Measurements from ENCODE around the gene RABL6.
A peak's percentile ranks its signal among the peaks of the same experiment; 100 is the strongest.

RABL6 gene

GRCh38 chr9:136820971-136821825, 13.4 kb downstream of the RABL6 start:
- no peak for DNase-seq (ENCODE audit: low read depth, low spot score)
- TF ChIP-seq YY1 (IDR thresholded peaks at IDR 0.05; ENCODE audit: insufficient read depth, insufficient read length), result no peak
- no peak for TF ChIP-seq ZNF274 (IDR thresholded peaks at IDR 0.05; ENCODE audit: low read depth, low read length)
- TF ChIP-seq SUZ12 (IDR thresholded peaks at IDR 0.05; ENCODE audit: extremely low read depth, insufficient read depth, insufficient read length), result no peak
- H3K36me3 ChIP-seq (ENCODE audit: insufficient read depth, insufficient read length, low read length), result peaks cover 59% of the 10 kb centered on the region

GRCh38 chr9:136821826-136822544, 14.2 kb downstream of the RABL6 start:
- no peak overlapping the region for H3K4me3 ChIP-seq (ENCODE audit: insufficient read length, low read depth)
- H3K4me1 ChIP-seq (ENCODE audit: insufficient read depth, insufficient read length), result peaks cover 20% of the 10 kb centered on the region
- H3K36me3 ChIP-seq (ENCODE audit: insufficient read depth, insufficient read length, low read length), result peaks cover 64% of the 10 kb centered on the region
- no peak for TF ChIP-seq YY1 (IDR thresholded peaks at IDR 0.05; ENCODE audit: insufficient read depth, insufficient read length)
- no peak for TF ChIP-seq ZNF274 (IDR thresholded peaks at IDR 0.05; ENCODE audit: low read depth, low read length)
- no peak for TF ChIP-seq SUZ12 (IDR thresholded peaks at IDR 0.05; ENCODE audit: extremely low read depth, insufficient read depth, insufficient read length)
- no peaks in the 10 kb centered on the region for H3K27me3 ChIP-seq (ENCODE audit: insufficient read depth, insufficient read length)
- no peaks in the 10 kb centered on the region for H3K9me3 ChIP-seq (ENCODE audit: insufficient read depth, low read length)
- H3K9ac ChIP-seq (ENCODE audit: insufficient read length, low read depth), result peak overlapping the region; percentile 21
- DNase-seq (ENCODE audit: low read depth, low spot score), result no peak

More at GRCh38 chr9:136820971-136821825, 13.4 kb downstream of the RABL6 start:
- Histone ChIP-seq H3K9ac (ENCODE audit: insufficient read length, low read depth) (peak overlapping the region; percentile 4), H3K4me1 (ENCODE audit: insufficient read depth, insufficient read length) (peaks cover 17% of the 10 kb centered on the region), H3K27me3 (ENCODE audit: insufficient read depth, insufficient read length) (no peaks in the 10 kb centered on the region), H3K4me3 (ENCODE audit: insufficient read length, low read depth) (no peak overlapping the region), H3K9me3 (ENCODE audit: insufficient read depth, low read length) (no peaks in the 10 kb centered on the region)

GRCh38 chr9:136823136-136824046, 15.6 kb downstream of the RABL6 start:
- Histone ChIP-seq H3K9me3 (ENCODE audit: insufficient read depth, low read length) (no peaks in the 10 kb centered on the region), H3K9ac (ENCODE audit: insufficient read length, low read depth) (peak overlapping the region; percentile 8), H3K27me3 (ENCODE audit: insufficient read depth, insufficient read length) (no peaks in the 10 kb centered on the region), H3K4me3 (ENCODE audit: insufficient read length, low read depth) (no peak overlapping the region), H3K4me1 (ENCODE audit: insufficient read depth, insufficient read length) (peaks cover 23% of the 10 kb centered on the region), H3K36me3 (ENCODE audit: insufficient read depth, insufficient read length, low read length) (peaks cover 70% of the 10 kb centered on the region)
- no peak for TF ChIP-seq SUZ12 (IDR thresholded peaks at IDR 0.05; ENCODE audit: extremely low read depth, insufficient read depth, insufficient read length)
- no peak for DNase-seq (ENCODE audit: low read depth, low spot score)

GRCh38 chr9:136824496-136825225, 16.9 kb downstream of the RABL6 start:
- DNase-seq (ENCODE audit: low read depth, low spot score), result no peak
- Histone ChIP-seq H3K9me3 (ENCODE audit: insufficient read depth, low read length) (no peaks in the 10 kb centered on the region), H3K4me3 (ENCODE audit: insufficient read length, low read depth) (no peak overlapping the region), H3K27me3 (ENCODE audit: insufficient read depth, insufficient read length) (no peaks in the 10 kb centered on the region), H3K9ac (ENCODE audit: insufficient read length, low read depth) (peak overlapping the region; percentile 57), H3K36me3 (ENCODE audit: insufficient read depth, insufficient read length, low read length) (peaks cover 75% of the 10 kb centered on the region), H3K4me1 (ENCODE audit: insufficient read depth, insufficient read length) (peaks cover 27% of the 10 kb centered on the region)
- TF ChIP-seq ZNF274 (IDR thresholded peaks at IDR 0.05; ENCODE audit: low read depth, low read length), result no peak
- TF ChIP-seq YY1 (IDR thresholded peaks at IDR 0.05; ENCODE audit: insufficient read depth, insufficient read length), result no peak
- no peak for TF ChIP-seq SUZ12 (IDR thresholded peaks at IDR 0.05; ENCODE audit: extremely low read depth, insufficient read depth, insufficient read length)

- Histone ChIP-seq H3K4me3 (ENCODE audit: insufficient read length, low read depth) (no peak overlapping the region), H3K36me3 (ENCODE audit: insufficient read depth, insufficient read length, low read length) (peaks cover 77% of the 10 kb centered on the region), H3K9me3 (ENCODE audit: insufficient read depth, low read length) (no peaks in the 10 kb centered on the region), H3K9ac (ENCODE audit: insufficient read length, low read depth) (no peak overlapping the region), H3K27me3 (ENCODE audit: insufficient read depth, insufficient read length) (no peaks in the 10 kb centered on the region), H3K4me1 (ENCODE audit: insufficient read depth, insufficient read length) (peaks cover 31% of the 10 kb centered on the region)
- TF ChIP-seq YY1 (IDR thresholded peaks at IDR 0.05; ENCODE audit: insufficient read depth, insufficient read length) (no peak), SUZ12 (IDR thresholded peaks at IDR 0.05; ENCODE audit: extremely low read depth, insufficient read depth, insufficient read length) (no peak), ZNF274 (IDR thresholded peaks at IDR 0.05; ENCODE audit: low read depth, low read length) (no peak)
- DNase-seq (ENCODE audit: low read depth, low spot score), result no peak
Measured at GRCh38 chr9:136825295-136826187, 17.8 kb downstream of the RABL6 start.

- Histone ChIP-seq H3K27me3 (ENCODE audit: insufficient read depth, insufficient read length) (no peaks in the 10 kb centered on the region), H3K9me3 (ENCODE audit: insufficient read depth, low read length) (no peaks in the 10 kb centered on the region), H3K9ac (ENCODE audit: insufficient read length, low read depth) (peak overlapping the region; percentile 42), H3K4me3 (ENCODE audit: insufficient read length, low read depth) (no peak overlapping the region), H3K4me1 (ENCODE audit: insufficient read depth, insufficient read length) (peaks cover 33% of the 10 kb centered on the region), H3K36me3 (ENCODE audit: insufficient read depth, insufficient read length, low read length) (peaks cover 80% of the 10 kb centered on the region)
- no peak for DNase-seq (ENCODE audit: low read depth, low spot score)
- TF ChIP-seq YY1 (IDR thresholded peaks at IDR 0.05; ENCODE audit: insufficient read depth, insufficient read length), result no peak
- no peak for TF ChIP-seq SUZ12 (IDR thresholded peaks at IDR 0.05; ENCODE audit: extremely low read depth, insufficient read depth, insufficient read length)
- no peak for TF ChIP-seq ZNF274 (IDR thresholded peaks at IDR 0.05; ENCODE audit: low read depth, low read length)
Measured at GRCh38 chr9:136826188-136826541, 18.4 kb downstream of the RABL6 start.
